GM21786 (cell line): ENCODE measurements around the gene TNNI2.

Experiments used
- ATAC-seq: cut with Tn5 transposase; IDR thresholded peaks from one replicate; pipeline ENCODE4 v1.9.1; 2021; ENCODE audit not compliant: unreplicated experiment

The TNNI2 gene

GRCh38 chr11:1832211-1832919 lies 6.4 kb upstream of the TNNI2 start:
- no peak for ATAC-seq

GRCh38 chr11:1832920-1833295 lies 5.9 kb upstream of the TNNI2 start:
- ATAC-seq, result no peak

GRCh38 chr11:1834062-1834610 lies 4.6 kb upstream of the TNNI2 start:
- no peak for ATAC-seq

- no peak for ATAC-seq
Observed at GRCh38 chr11:1834779-1835670, 3.8 kb upstream of the TNNI2 start, which contains the start of gene SYT8. SYT8 (plus strand) TSS chr11:1834990; CDS start chr11:1835106, 116 bp downstream.

GRCh38 chr11:1835671-1836010 lies 3.1 kb upstream of the TNNI2 start:
- ATAC-seq, result no peak

- no peak for ATAC-seq
Observed at GRCh38 chr11:1836011-1836945, 2.5 kb upstream of the TNNI2 start.

- peak; percentile 42 for ATAC-seq
Observed at GRCh38 chr11:1837171-1838076, 1.4 kb upstream of the TNNI2 start.

GRCh38 chr11:1838077-1838425 lies 730 bp upstream of the TNNI2 start:
- ATAC-seq, result peak; percentile 13

GRCh38 chr11:1839204-1839923 lies 583 bp downstream of the TNNI2 start:
- ATAC-seq, result no peak

- ATAC-seq, result peak; percentile 58
Observed at GRCh38 chr11:1839924-1840779, 1.4 kb downstream of the TNNI2 start.

- no peak for ATAC-seq
Observed at GRCh38 chr11:1840780-1841480, 2.1 kb downstream of the TNNI2 start.

- no peak for ATAC-seq
Observed at GRCh38 chr11:1841511-1842148, 2.8 kb downstream of the TNNI2 start.

GRCh38 chr11:1842149-1843097 lies 3.6 kb downstream of the TNNI2 start:
- no peak for ATAC-seq

GRCh38 chr11:1843098-1843473 lies 4.3 kb downstream of the TNNI2 start:
- no peak for ATAC-seq

- no peak for ATAC-seq
Observed at GRCh38 chr11:1843796-1844195, 5.0 kb downstream of the TNNI2 start.
